MG63 (cell line): Measurements from ENCODE around the gene PIK3CB. TPM values are rescaled to one million over a fixed set of nuclear protein-coding genes. Genes with fewer than 3 reads are reported as not detected.

ENCODE experiments used
- DNase-seq: peaks from one replicate; pipeline ENCODE4 v3.0.0-alpha.2; 2020
- H3K27me3 ChIP-seq: fragments of 250-450 bp; sonication (Bioruptor Pico); 2 replicates; pipeline ENCODE4 v1.5.1; 2020; ENCODE audit warnings: mild to moderate bottlenecking, moderate library complexity
- H3K36me3 ChIP-seq: fragments of 250-450 bp; sonication (Bioruptor Pico); 2 replicates; pipeline ENCODE4 v1.5.1; 2020; ENCODE audit warnings: mild to moderate bottlenecking, moderate library complexity
- H3K4me3 ChIP-seq: fragments of 250-450 bp; sonication (Bioruptor Pico); 2 replicates; pipeline ENCODE4 v1.5.1; 2020; ENCODE audit warnings: mild to moderate bottlenecking, moderate library complexity
- H3K9me3 ChIP-seq: fragments of 250-450 bp; sonication (Bioruptor Pico); 2 replicates; pipeline ENCODE4 v1.5.1; 2020; ENCODE audit warnings: mild to moderate bottlenecking, moderate library complexity
- total RNA-seq: library from RNA; depleted of rRNA; stranded (reverse); fragments of >200 nt; shearing (Covaris generic); gene quantifications from 2 replicates; pipeline ENCODE4 v1.2.3, GENCODE V29; 2014; ENCODE audit warnings: low replicate concordance; rRNA removed

PIK3CB gene
- total RNA-seq: 40.9 and 45.6 TPM in 2 replicates

- Histone ChIP-seq H3K27me3 (no peaks in the 10 kb centered on the region), H3K4me3 (peak within 1 kb of the TSS; percentile 87), H3K9me3 (no peaks in the 10 kb centered on the region), H3K36me3 (peaks cover 14% of the 10 kb centered on the region)
- DNase-seq: peak; percentile 97
Measured at GRCh38 chr3:138834596-138835396, at the start of gene PIK3CB. TSS of gene PIK3CB (minus strand) at chr3:138834928. CDS start at chr3:138759343, 75,585 bp downstream.

GRCh38 chr3:138881233-138881632, 46.5 kb upstream of the PIK3CB start:
- DNase-seq: peak; percentile 15
- no peaks in the 10 kb centered on the region for H3K36me3 ChIP-seq
- no peaks in the 10 kb centered on the region; the same call in 1 of the 2 replicates for H3K9me3 ChIP-seq
- no peak overlapping the region for H3K4me3 ChIP-seq
- no peaks in the 10 kb centered on the region for H3K27me3 ChIP-seq

DNA sequence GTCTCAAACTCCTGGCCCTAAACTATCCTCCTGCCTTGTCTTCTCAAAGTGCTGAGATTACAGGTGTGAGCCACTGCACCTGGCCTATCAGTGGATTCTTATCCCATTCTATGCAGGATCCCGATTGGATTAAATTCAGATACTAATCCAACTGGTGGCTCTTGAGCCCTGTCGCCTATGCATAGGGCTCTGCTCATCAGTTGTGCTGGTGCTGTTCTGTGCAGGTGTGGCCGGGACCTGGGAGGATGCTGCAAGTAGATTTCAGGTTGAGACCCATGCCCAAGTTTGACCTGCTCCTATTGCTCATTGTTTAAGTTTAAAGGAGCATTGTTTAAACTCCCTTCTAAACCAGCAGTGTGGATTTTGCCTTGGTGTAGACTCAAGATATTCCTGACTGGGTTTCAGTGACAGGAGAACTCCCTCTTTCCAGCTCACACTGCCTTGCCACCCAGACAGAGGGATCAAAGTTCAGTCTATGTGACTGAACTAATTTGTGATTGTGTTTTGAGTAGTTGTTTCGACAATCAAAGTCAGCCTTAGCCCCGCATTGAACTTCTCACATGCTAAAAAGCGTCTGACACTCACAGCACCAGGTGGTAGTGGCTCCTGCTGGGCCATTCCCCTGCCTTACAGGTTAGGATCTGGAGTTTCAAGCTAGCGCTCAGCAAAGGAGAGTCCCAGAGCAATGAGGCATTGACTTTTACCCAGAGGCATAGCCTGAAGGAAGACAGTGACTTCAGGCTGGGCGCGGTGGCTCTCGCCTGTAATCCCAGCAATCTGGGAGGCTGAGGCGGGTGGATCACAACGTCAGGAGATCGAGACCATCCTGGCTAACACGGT, 45.0 kb upstream of the PIK3CB start:
- Histone ChIP-seq H3K9me3 (peaks cover 2% of the 10 kb centered on the region; the same call in 1 of the 2 replicates), H3K4me3 (no peak overlapping the region), H3K36me3 (no peaks in the 10 kb centered on the region), H3K27me3 (no peaks in the 10 kb centered on the region)
- DNase-seq: no peak

- Histone ChIP-seq H3K36me3 (no peaks in the 10 kb centered on the region), H3K4me3 (no peak overlapping the region), H3K9me3 (peaks cover 2% of the 10 kb centered on the region; the same call in 1 of the 2 replicates), H3K27me3 (no peaks in the 10 kb centered on the region)
- no peak for DNase-seq
Measured at GRCh38 chr3:138877226-138877625, 42.5 kb upstream of the PIK3CB start.

- no peaks in the 10 kb centered on the region for H3K36me3 ChIP-seq
- no peak for DNase-seq
- H3K9me3 ChIP-seq: peaks cover 2% of the 10 kb centered on the region; the same call in 1 of the 2 replicates
- H3K4me3 ChIP-seq: no peak overlapping the region
- no peaks in the 10 kb centered on the region for H3K27me3 ChIP-seq
Measured at GRCh38 chr3:138875754-138876664, 41.3 kb upstream of the PIK3CB start.

- Histone ChIP-seq H3K9me3 (peaks cover 2% of the 10 kb centered on the region; the same call in 1 of the 2 replicates), H3K4me3 (no peak overlapping the region), H3K27me3 (no peaks in the 10 kb centered on the region), H3K36me3 (no peaks in the 10 kb centered on the region)
- no peak for DNase-seq
Measured at GRCh38 chr3:138875096-138875753, 40.5 kb upstream of the PIK3CB start.

DNA sequence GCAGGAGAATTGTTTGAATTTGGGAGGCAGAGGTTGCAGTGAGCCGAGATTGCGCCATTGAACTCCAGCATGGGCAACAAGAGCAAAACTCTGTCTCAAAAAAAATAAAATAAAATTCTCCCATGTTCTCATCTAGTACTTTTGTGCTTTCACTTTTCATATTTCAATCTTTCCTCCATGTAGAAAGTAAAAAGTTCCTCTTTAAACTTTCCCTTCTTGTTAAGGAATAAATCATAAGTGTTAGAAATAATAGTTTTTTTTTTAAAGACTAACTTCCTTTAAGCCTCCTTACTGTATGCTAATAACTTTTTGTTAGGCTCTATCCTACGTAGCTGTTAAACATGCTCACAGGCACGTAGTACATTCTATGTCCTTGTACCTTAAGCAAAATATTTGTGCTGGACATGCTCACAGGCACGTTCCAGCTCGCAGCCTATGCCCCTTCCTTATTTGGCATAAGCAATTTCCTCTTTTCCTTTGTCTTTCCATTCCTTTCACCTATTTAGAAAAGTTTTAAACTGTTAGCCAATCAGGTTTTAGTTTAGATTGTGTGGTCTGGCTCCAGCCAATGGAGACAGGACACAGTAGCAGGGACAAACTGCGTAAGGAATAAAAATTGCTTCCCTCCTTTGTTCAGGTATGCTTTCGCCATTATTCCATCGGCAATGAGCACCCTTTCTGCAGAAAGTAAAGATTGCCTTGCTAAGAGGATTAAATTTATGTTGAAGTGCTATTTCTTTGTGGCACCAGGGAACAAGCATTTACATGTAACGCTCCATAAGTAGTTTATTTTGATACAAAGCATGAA, 38.9 kb upstream of the PIK3CB start:
- no peak for DNase-seq
- no peak overlapping the region for H3K4me3 ChIP-seq
- H3K27me3 ChIP-seq: no peaks in the 10 kb centered on the region
- H3K9me3 ChIP-seq: peaks cover 2% of the 10 kb centered on the region; the same call in 1 of the 2 replicates
- H3K36me3 ChIP-seq: no peaks in the 10 kb centered on the region

DNA sequence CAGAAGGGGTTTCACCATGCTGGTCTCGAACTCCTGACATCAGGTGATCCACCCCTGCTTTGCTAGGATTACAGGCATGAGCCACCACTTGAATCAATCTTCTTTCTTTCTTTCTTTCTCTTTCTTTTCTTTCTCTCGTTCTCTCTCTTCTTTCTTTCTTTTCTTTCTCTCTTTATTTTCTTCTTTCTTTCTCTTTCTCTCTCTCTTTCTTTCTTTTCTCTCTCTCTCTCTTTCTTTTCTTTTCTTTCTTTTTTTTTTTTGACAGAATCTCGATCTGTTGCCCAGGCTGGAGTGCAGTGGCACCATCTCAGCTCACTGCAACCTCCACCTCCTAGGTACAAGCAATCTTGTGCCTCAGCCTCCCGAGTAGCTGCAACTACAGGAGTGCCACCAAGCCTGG, 37.9 kb upstream of the PIK3CB start:
- no peaks in the 10 kb centered on the region for H3K27me3 ChIP-seq
- no peak for DNase-seq
- peaks cover 2% of the 10 kb centered on the region; the same call in 1 of the 2 replicates for H3K9me3 ChIP-seq
- no peaks in the 10 kb centered on the region for H3K36me3 ChIP-seq
- no peak overlapping the region for H3K4me3 ChIP-seq

DNA sequence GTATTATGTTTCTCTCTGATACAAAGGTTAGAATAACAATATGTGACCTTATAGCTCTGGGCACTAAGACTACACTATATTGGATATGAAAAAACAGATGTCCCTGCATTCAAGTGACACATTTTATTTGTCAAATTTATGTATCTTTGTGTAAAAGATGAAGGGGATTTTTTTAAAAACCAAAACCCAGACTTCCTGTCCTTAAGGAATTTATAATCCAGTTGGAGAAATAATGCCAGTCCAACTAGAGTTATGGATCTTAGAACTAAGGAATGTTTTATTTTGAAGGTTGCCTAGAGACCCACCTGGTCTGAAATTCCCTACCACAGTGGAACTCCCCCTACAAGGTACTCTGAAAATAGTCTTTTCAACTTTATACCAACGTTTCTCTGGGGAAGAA, 33.3 kb upstream of the PIK3CB start:
- DNase-seq: no peak

GRCh38 chr3:138863776-138864113, 29.0 kb upstream of the PIK3CB start:
- Histone ChIP-seq H3K27me3 (no peaks in the 10 kb centered on the region), H3K9me3 (no peaks in the 10 kb centered on the region), H3K4me3 (no peak overlapping the region), H3K36me3 (no peaks in the 10 kb centered on the region)
- no peak for DNase-seq

More for the DNA sequence above, 33.3 kb upstream of the PIK3CB start:
- Histone ChIP-seq H3K9me3 (no peaks in the 10 kb centered on the region), H3K27me3 (no peaks in the 10 kb centered on the region), H3K36me3 (no peaks in the 10 kb centered on the region), H3K4me3 (no peak overlapping the region)

DNA sequence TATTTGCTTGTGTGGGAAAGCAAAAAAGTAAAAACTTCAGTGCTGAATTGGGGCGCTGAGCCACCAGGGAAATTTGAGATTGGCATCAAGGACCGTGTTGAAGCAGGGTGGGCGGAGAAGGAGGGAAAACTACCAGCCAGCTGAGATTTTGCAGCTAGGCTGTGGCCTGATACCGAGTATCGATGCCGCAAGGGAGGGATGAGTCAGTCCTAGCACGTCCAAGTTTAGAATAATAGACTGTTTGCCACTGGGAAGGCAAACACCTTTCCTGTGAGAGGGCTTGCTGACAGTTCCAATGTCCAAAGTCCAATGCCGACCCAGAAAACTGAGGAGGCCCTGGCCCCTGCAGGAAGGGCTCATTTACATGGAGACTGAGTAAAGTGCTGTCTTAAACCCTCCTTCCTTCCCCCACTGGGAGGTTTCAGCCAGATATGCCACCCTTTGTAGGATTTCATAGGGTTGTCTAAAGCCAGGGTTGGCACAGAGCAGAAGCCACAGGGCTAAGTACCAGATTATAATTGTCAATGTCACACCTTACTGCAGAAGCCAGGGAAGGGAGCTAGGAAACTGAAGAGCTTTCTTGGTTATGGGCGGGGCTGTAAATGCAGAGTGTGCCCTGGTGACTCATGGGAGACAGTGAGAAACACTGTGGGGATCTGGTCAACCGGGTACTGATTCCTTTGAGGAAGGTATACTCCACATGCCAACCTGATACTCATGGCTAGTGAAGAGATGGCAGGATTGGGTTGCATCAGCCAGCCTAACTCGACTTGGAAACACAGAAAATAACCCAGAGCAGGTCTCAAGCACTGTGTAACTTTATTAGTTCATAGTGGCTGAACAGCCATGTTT, 28.4 kb upstream of the PIK3CB start:
- H3K4me3 ChIP-seq: no peak overlapping the region
- peak; percentile 88 for DNase-seq

DNA sequence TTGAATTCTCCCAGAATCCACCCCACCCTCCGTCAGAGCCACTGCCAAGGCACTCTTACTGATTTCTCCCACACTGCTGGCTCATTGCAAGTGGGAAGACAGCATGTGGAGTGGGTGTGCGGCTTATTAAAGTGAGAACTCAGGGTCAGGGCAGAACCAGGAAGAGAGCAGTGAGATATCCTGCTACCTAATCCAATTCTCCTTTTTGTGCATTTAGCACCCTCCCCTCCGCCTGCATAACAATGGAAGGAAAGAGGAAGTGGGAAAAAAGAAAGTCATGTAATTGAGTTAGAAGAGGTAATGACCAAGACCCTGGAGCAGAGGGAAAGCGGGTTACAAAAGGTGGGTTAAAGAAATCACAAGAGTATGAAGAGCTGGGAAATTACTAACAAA, 27.8 kb upstream of the PIK3CB start:
- DNase-seq: no peak
- Histone ChIP-seq H3K36me3 (no peaks in the 10 kb centered on the region), H3K9me3 (no peaks in the 10 kb centered on the region), H3K27me3 (no peaks in the 10 kb centered on the region), H3K4me3 (no peak overlapping the region)

More for the DNA sequence above, 28.4 kb upstream of the PIK3CB start:
- no peaks in the 10 kb centered on the region for H3K9me3 ChIP-seq
- no peaks in the 10 kb centered on the region for H3K27me3 ChIP-seq
- no peaks in the 10 kb centered on the region for H3K36me3 ChIP-seq

DNA sequence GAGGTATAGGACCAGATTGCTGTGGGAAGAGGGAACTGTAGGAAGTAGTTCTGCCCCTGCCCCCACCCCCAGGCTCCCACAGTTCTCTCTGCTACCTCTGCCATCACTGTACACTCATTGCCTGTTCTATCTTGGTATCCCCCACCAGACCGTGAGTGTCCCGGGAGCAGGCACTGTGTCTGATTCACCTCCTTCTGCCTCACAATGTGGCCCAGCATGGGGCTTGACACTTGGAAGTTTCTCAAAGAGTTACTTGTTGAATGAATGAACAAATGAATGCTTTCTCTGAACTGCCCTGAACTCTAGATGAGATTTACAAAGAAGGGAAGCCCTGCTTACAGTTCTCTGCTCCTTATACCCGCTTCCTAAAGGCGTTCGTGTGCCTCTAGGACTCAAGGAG, 27.1 kb upstream of the PIK3CB start:
- DNase-seq: peak; percentile 93

GRCh38 chr3:138856799-138857198, 22.1 kb upstream of the PIK3CB start:
- no peaks in the 10 kb centered on the region for H3K9me3 ChIP-seq
- H3K4me3 ChIP-seq: no peak overlapping the region
- no peaks in the 10 kb centered on the region for H3K36me3 ChIP-seq
- no peaks in the 10 kb centered on the region for H3K27me3 ChIP-seq
- no peak for DNase-seq

More for the DNA sequence above, 27.1 kb upstream of the PIK3CB start:
- Histone ChIP-seq H3K9me3 (no peaks in the 10 kb centered on the region), H3K4me3 (no peak overlapping the region), H3K27me3 (no peaks in the 10 kb centered on the region), H3K36me3 (no peaks in the 10 kb centered on the region)
